GM12892 (cell line): Measurements from ENCODE around the gene CALM3.

Source experiments
- POLR2A ChIP-seq: IDR thresholded peaks from 2 replicates; pipeline ENCODE4 v1.6.1; 2011; ENCODE audit warnings: low read depth, low read length, control low read depth
- POLR2AphosphoS5 ChIP-seq: IDR thresholded peaks from 2 replicates; pipeline ENCODE4 v1.6.1; 2011; ENCODE audit warnings: low read depth, low read length, control low read depth

DNA sequence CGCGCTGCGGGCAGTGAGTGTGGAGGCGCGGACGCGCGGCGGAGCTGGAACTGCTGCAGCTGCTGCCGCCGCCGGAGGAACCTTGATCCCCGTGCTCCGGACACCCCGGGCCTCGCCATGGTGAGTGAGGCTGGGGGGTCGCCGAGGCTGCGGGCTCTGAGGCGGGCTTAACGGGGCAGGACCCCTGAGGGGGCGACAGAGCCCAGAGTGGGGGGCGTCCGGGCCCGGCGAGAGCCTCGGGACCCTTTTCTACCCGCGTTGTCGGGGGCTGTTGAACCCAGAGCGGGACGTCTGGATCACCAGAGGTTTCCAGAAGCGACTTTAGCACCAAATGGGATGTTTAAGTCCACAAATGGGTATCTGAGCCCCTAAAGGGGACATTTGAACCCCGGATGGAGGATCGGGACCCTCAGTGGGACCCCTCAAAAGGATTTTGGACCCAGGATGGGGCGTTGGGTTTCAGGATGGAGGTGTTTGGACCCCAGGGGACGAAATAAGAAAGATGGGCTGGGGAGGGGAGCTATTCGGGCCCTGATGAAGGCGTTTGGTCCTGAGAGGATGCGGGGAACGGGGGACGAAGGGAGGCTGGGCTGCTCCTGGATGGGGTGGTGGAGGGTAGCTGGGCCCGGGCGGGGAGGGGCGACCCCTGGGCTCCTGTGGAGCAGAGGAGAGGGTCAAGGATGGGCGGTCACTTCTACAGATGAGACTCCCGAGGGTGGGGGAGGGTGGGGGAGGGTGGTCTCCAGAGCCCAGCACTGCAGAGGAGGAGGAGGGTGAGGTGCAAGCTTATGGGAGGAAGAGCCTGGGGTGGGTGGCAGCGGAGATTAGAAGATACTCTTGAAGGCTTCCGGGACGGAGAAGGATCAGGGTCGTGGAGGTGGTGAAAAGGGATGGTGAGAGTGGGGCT is at the start of gene CALM3:
- TF ChIP-seq POLR2AphosphoS5 (peak; percentile 61; the same call in 1 of the 2 replicates), POLR2A (peak; percentile 88)
